B cell (primary cell): Measurements from ENCODE around the gene BPIFB6. TPM values are rescaled to one million over a fixed set of nuclear protein-coding genes. Genes with fewer than 3 reads are reported as not detected.

Experiments
- ATAC-seq: fragments of 200-7000 bp; cut with Tn5 transposase; one replicate; pipeline ENCODE4 v1.10.0; 2021; ENCODE audit warnings: low read depth, mild to moderate bottlenecking, moderate number of reproducible peaks, moderate library complexity
- CTCF ChIA-PET: fragments of 350-600 bp; sonication (Branson Sonifier 250); formaldehyde crosslinking; loops from one replicate; lab custom pipeline; 2021; ENCODE audit warnings: antibody characterized with exemption, inconsistent platforms; lab: Charles Lee
- POLR2A ChIA-PET: fragments of 350-600 bp; sonication (Branson Sonifier 250); formaldehyde crosslinking; loops from one replicate; lab custom pipeline; 2021; ENCODE audit warnings: antibody characterized with exemption; lab: Charles Lee
- DNase-seq: peaks from one replicate; pipeline ENCODE4 v3.0.0; 2013
- H2AFZ ChIP-seq: 2 replicates; pipeline ENCODE4 v1.6.1; 2012; ENCODE audit warnings: mild to moderate bottlenecking, low read depth, low read length; ENCODE audit not compliant: insufficient read depth, poor library complexity, severe bottlenecking
- H3K27ac ChIP-seq, 2 donors: 1 replicate in 1 of 2; 2 replicates in 1 of 2; pipeline ENCODE4 v1.5.1; 2012 to 2013; ENCODE audit warnings: low read length in 2 of 2, mild to moderate bottlenecking in 2 of 2, moderate library complexity in 1 of 2
- H3K27me3 ChIP-seq, 4 experiments: fragments of 200-600 bp in 1 of 4; sonication (generic) in 1 of 4; replicated peaks in 1 of 4; 1 replicate in 2 of 4; 2 replicates in 2 of 4; pipeline versions ENCODE4 v1.6.1 to v1.7.0; 2013 to 2016; ENCODE audit warnings: low read length in 3 of 4, mild to moderate bottlenecking in 2 of 4, mixed read lengths in 1 of 4, moderate library complexity in 1 of 4; ENCODE audit not compliant: insufficient read depth in 4 of 4, control insufficient read depth in 3 of 4; ENCODE audit errors: control extremely low read depth in 1 of 4
- H3K36me3 ChIP-seq, 2 experiments: replicated peaks in 1 of 2; 1 replicate in 1 of 2; 2 replicates in 1 of 2; pipeline versions ENCODE4 v1.6.1 to v1.7.1; 2013; ENCODE audit warnings: low read length in 1 of 2; ENCODE audit not compliant: insufficient read depth in 2 of 2, control insufficient read depth in 1 of 2; ENCODE audit errors: control extremely low read depth in 1 of 2, extremely low read depth in 1 of 2
- H3K4me1 ChIP-seq, 2 donors: fragments of 200-600 bp in 1 of 2; sonication (generic) in 1 of 2; 1 replicate in 1 of 2; 2 replicates in 1 of 2; pipeline versions ENCODE4 v1.5.1 to v1.6.1; 2013 to 2017; ENCODE audit warnings: low read length in 2 of 2; ENCODE audit not compliant: control insufficient read depth in 2 of 2, insufficient read depth in 2 of 2
- H3K4me2 ChIP-seq: replicated peaks from 2 replicates; pipeline ENCODE3; 2012; ENCODE audit warnings: mild to moderate bottlenecking, low read depth, low read length; ENCODE audit not compliant: poor library complexity, severe bottlenecking
- H3K4me3 ChIP-seq, 5 experiments: fragments of 200-600 bp in 1 of 5; sonication (generic) in 1 of 5; 1 replicate in 3 of 5; 2 replicates in 2 of 5; pipeline versions ENCODE4 v1.5.1 to v1.7.0; 2011 to 2016; ENCODE audit warnings: low read length in 4 of 5, mild to moderate bottlenecking in 4 of 5, low read depth in 2 of 5, control low read depth in 1 of 5, moderate library complexity in 1 of 5; ENCODE audit not compliant: insufficient read depth in 1 of 5; ENCODE audit errors: control extremely low read depth in 1 of 5, extremely low read depth in 1 of 5
- H3K79me2 ChIP-seq: fragments of 200-600 bp; sonication (generic); one replicate; pipeline ENCODE4 v1.6.0; 2016; ENCODE audit warnings: low read length; ENCODE audit not compliant: control insufficient read depth, insufficient read depth
- H3K9ac ChIP-seq: fragments of 200-600 bp; sonication (generic); 2 replicates; pipeline ENCODE4 v1.6.1; 2017; ENCODE audit warnings: mild to moderate bottlenecking, low read length, moderate library complexity
- H3K9me3 ChIP-seq, 3 donors: one replicate each; pipeline versions ENCODE4 v1.6.1 to v1.7.1; 2013; ENCODE audit warnings: low read length in 2 of 3; ENCODE audit not compliant: control insufficient read depth in 2 of 3, insufficient read depth in 1 of 3; ENCODE audit errors: control extremely low read depth in 1 of 3
- H4K20me1 ChIP-seq: 2 replicates; pipeline ENCODE4 v1.6.0; 2012; ENCODE audit warnings: mild to moderate bottlenecking, low read length; ENCODE audit not compliant: insufficient read depth, control insufficient read depth, poor library complexity, severe bottlenecking
- H3K27ac Mint-ChIP-seq: one replicate; pipeline ENCODE4 v1.8.0; 2021; ENCODE audit warnings: mixed read lengths
- H3K27me3 Mint-ChIP-seq: one replicate; pipeline ENCODE4 v1.8.0; 2021; ENCODE audit warnings: mixed read lengths
- H3K4me1 Mint-ChIP-seq: one replicate; pipeline ENCODE4 v1.8.0; 2021; ENCODE audit warnings: mixed read lengths
- H3K4me3 Mint-ChIP-seq: one replicate; pipeline ENCODE4 v1.8.0; 2021; ENCODE audit warnings: mixed read lengths
- H3K9me3 Mint-ChIP-seq: one replicate; pipeline ENCODE4 v1.8.0; 2022; ENCODE audit warnings: mixed read lengths; ENCODE audit not compliant: insufficient read depth
- CTCF ChIP-seq: fragments of 200-600 bp; IDR thresholded peaks from one replicate; pipeline ENCODE4 v1.8.0; 2022; ENCODE audit warnings: antibody characterized with exemption, mild to moderate bottlenecking
- EZH2 ChIP-seq: IDR thresholded peaks from 2 replicates; pipeline ENCODE4 v1.6.1; 2012; ENCODE audit warnings: borderline replicate concordance, low read depth, mild to moderate bottlenecking, moderate library complexity, low read length; ENCODE audit not compliant: insufficient read depth, poor library complexity, severe bottlenecking
- WGBS: methylation state at CpG from one replicate; pipeline ENCODE4 v1.1.5; 2013; ENCODE audit warnings: missing lambda C conversion rate; ENCODE audit not compliant: insufficient coverage; 5-methylcytosine and 5-hydroxymethylcytosine counted together
- intact Hi-C: fragments of 100-400 bp; cut with micrococcal nuclease; formaldehyde crosslinking; loops from one replicate; pipeline ENCODE4 v1.10.0; 2022
- polyA plus RNA-seq: library from polyadenylated mRNA; depleted of rRNA; stranded (reverse); fragments of >200 nt; gene quantifications from 2 replicates; pipeline ENCODE4 v1.2.3, GENCODE V29; 2012
- total RNA-seq, 2 donors: library from RNA; stranded (reverse); fragments of 120-200 nt in 1 of 2; gene quantifications; 1 replicate in 1 of 2; 2 replicates in 1 of 2; pipeline versions ENCODE4 v1.2.3 to v1.2.4, GENCODE V29; 2013 to 2022

The BPIFB6 gene
- total and polyA plus RNA-seq, 2 donors (not counting 1 experiment from before 2014, with no cell fraction given) = not detected

DNA sequence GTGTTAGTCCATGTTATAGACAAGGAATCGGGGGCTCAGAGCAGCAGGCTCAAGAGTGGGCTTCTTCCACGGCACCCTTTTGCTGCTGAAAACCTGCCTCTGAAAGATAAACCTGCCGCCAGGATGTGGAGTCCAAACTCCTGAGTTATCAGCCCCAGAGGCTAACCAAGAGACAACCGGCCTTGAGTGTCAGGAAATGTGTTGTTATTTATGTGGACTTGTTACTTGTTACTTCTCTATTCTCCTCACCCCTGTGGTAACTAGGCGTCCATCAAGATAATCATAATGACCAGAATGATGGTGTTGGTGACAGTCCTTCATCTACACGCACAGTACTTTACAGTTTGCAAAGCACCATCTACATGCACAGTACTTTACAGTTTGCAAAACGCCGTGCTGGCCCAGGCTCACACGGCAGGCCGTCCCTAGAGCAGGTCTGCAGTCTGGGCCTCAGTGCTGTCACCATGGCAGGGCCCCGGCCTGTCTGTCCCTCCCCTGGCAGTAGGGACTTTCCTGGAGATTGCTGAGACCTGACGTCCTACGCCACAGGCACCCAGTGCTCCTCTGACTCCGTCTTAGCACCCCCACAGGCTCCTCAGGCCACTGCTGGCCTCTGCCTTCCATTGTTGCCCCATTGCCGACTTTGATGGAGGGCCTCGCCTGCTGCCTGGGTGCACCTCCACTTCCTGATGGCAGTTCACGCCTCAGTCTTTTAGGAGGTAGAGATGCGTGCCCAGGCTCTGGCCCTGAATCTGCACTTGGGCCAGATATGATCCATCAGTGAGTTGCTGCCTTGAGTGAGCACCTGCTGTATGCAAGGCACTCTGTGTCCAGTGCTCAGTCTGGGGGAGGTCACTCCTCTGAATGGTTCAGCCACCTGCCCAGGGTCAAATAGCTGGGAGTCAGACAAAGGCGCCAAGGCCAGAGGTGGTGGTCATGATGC, 38.9 kb downstream of the BPIFB6 start:
- Mint-ChIP-seq H3K9me3 (no peaks in the 10 kb centered on the region), H3K27ac (no peak overlapping the region), H3K4me1 (no peaks in the 10 kb centered on the region), H3K27me3 (peaks cover 7% of the 10 kb centered on the region), H3K4me3 (no peak overlapping the region)
- no peaks in the 10 kb centered on the region for H3K27me3 ChIP-seq
- DNase-seq (no peak), ATAC-seq (no peak)
- WGBS = 75% methylated on average over 16 of the region's 19 CpGs
- H4K20me1 ChIP-seq = no peaks in the 10 kb centered on the region
- H3K9me3 ChIP-seq = no peaks in the 10 kb centered on the region
- H3K9ac ChIP-seq = no peak overlapping the region
- no peak overlapping the region for H2AFZ ChIP-seq
- ChIA-PET POLR2A (no interaction called here), CTCF (no interaction called here)
- H3K4me1 ChIP-seq = no peaks in the 10 kb centered on the region
- H3K4me3 ChIP-seq = no peak overlapping the region
- no peaks in the 10 kb centered on the region for H3K36me3 ChIP-seq
- TF ChIP-seq CTCF = no peak
- no peak for TF ChIP-seq EZH2
- H3K4me2 ChIP-seq = no peak overlapping the region
- intact Hi-C loops = no loop called here
- H3K27ac ChIP-seq = no peak overlapping the region
- no peaks in the 10 kb centered on the region for H3K79me2 ChIP-seq

DNA sequence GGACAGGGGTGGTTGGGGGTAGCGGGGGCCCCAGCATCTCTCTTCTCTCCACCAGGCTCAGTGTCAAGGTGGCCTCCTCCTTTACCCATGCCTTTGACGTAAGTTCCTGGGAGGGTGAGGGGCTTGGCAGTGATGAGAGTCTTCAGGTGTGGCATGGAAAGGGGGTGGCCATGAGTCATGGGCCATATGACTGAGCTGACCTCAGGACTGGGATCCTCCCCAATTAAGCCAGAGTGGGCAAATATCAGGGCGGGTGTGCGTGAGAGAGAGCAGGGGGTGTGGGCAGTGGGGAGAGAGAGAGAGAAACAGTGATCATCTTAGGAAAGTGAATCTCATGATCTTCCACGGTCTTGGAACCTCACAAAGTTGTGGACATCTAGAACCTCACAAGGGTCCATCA, 39.8 kb downstream of the BPIFB6 start:
- Histone ChIP-seq H4K20me1 (no peaks in the 10 kb centered on the region), H3K4me2 (no peak overlapping the region), H3K4me3 (no peak overlapping the region), H3K27me3 (no peaks in the 10 kb centered on the region), H3K9ac (no peak overlapping the region), H3K36me3 (no peaks in the 10 kb centered on the region), H3K4me1 (no peaks in the 10 kb centered on the region), H3K9me3 (no peaks in the 10 kb centered on the region), H2AFZ (no peak overlapping the region), H3K79me2 (no peaks in the 10 kb centered on the region), H3K27ac (no peak overlapping the region)
- DNase-seq (no peak), ATAC-seq (no peak)
- WGBS = 100% methylated on average over 1 of the region's 5 CpGs
- ChIA-PET CTCF (interaction anchor here (3.5 kb wide), 1 partner anchor 169 kb away, joined by 11 read pairs; no protein-coding TSS in a partner anchor), POLR2A (no interaction called here)
- Mint-ChIP-seq H3K9me3 (no peaks in the 10 kb centered on the region), H3K27ac (no peak overlapping the region), H3K4me1 (no peaks in the 10 kb centered on the region), H3K27me3 (peaks cover 7% of the 10 kb centered on the region), H3K4me3 (no peak overlapping the region)
- intact Hi-C loops = no loop called here
- TF ChIP-seq CTCF = no peak
- TF ChIP-seq EZH2 = no peak
